ENCODE data around the gene IL20RB.
"Not testable (repeated sequence)": the region's sequence is repeated elsewhere in the genome, so short reads cannot be mapped to it uniquely, and the experiment has no call there.

The IL20RB gene

GRCh38 chr3:136959599-136959998 lies 1.8 kb downstream of the IL20RB start:
- WGBS, 2 experiments (ENCODE audit: insufficient coverage in 2 of 2), result 100% methylated on average over 1 of the region's 6 CpGs
- Histone ChIP-seq H3K9me3 (ENCODE audit: control insufficient read depth, low read length) (no peaks in the 10 kb centered on the region), H3K27ac (ENCODE audit: low read depth, low read length, severe bottlenecking) (no peak overlapping the region), H3K4me3 (ENCODE audit: extremely low read depth, insufficient read depth, low read length, poor library complexity, severe bottlenecking) (no peak overlapping the region), H3K36me3 (ENCODE audit: control insufficient read depth, insufficient read depth, low read length) (peaks cover 11% of the 10 kb centered on the region), H3K4me1 (ENCODE audit: control insufficient read depth, insufficient read depth, low read length, poor library complexity, severe bottlenecking) (peaks cover 45% of the 10 kb centered on the region)

DNA sequence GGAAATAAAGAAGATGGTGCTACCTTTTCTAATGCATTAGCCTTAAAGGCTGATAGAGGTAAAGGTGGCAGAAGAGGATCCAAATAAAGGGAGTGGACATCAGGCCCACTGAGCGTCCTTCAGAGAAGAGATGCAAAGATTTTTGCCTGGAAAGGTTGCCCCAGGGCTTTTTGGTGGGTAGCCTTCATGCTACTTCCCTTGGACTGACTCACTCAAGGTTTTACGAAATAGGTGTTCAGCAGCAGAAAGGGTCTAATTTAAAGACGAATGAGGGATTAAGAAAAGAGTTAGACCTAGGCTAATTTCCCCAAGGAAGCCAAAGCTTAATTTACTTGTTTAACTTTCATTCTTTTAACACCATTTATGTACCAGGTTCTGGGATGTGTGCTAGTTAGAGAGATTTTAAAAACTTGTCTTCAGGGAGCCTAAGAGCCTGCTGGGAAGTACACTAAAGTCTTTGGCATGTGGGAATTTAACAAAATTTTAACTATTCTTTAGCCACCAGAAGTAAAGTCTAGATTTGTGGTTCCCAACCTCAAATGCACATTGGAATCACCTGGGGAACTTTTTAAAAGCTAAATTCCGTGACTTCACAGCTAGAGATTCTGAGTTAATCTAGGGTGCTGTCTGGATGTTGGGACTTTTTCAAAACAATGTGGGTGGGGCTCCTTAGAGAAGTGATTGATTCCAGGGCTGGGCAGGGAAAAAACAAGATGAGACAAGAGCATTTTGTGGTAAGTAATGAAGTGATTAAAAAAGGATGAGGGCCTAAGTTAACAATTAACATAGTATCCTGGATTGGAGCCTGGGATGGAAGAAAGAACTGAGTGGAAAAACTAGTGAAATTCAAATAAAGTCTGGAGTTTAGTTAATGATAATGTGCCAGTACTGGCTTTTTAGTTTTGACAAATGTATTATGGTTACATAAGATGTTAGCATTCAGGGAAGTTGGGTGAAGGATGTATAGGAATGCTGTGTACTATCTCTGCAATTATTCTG lies 3.4 kb downstream of the IL20RB start:
- Histone ChIP-seq H3K4me3 (ENCODE audit: extremely low read depth, insufficient read depth, low read length, poor library complexity, severe bottlenecking) (no peak overlapping the region), H3K27ac (ENCODE audit: low read depth, low read length, severe bottlenecking) (peak overlapping the region; percentile 54), H3K4me1 (ENCODE audit: control insufficient read depth, insufficient read depth, low read length, poor library complexity, severe bottlenecking) (peaks cover 30% of the 10 kb centered on the region), H3K9me3 (ENCODE audit: control insufficient read depth, low read length) (no peaks in the 10 kb centered on the region), H3K36me3 (ENCODE audit: control insufficient read depth, insufficient read depth, low read length) (peaks cover 11% of the 10 kb centered on the region)
- WGBS, 2 experiments (ENCODE audit: insufficient coverage in 2 of 2), result 85 to 96% methylated on average over 4 of the region's 4 CpGs

GRCh38 chr3:136962927-136963326 lies 5.1 kb downstream of the IL20RB start:
- H3K27ac ChIP-seq (ENCODE audit: low read depth, low read length, severe bottlenecking), result no peak overlapping the region
- no CpG with 5 or more reads among the region's 1 CpG for WGBS, 2 experiments (ENCODE audit: insufficient coverage in 2 of 2)
- H3K4me3 ChIP-seq (ENCODE audit: extremely low read depth, insufficient read depth, low read length, poor library complexity, severe bottlenecking), result no peak overlapping the region
- H3K36me3 ChIP-seq (ENCODE audit: control insufficient read depth, insufficient read depth, low read length), result peaks cover 11% of the 10 kb centered on the region
- no peaks in the 10 kb centered on the region for H3K9me3 ChIP-seq (ENCODE audit: control insufficient read depth, low read length)
- H3K4me1 ChIP-seq (ENCODE audit: control insufficient read depth, insufficient read depth, low read length, poor library complexity, severe bottlenecking), result peaks cover 13% of the 10 kb centered on the region

GRCh38 chr3:136969539-136969938 lies 11.8 kb downstream of the IL20RB start:
- H3K9me3 ChIP-seq (ENCODE audit: control insufficient read depth, low read length); H3K4me1 ChIP-seq (ENCODE audit: control insufficient read depth, insufficient read depth, low read length, poor library complexity, severe bottlenecking); H3K36me3 ChIP-seq (ENCODE audit: control insufficient read depth, insufficient read depth, low read length); H3K27ac ChIP-seq (ENCODE audit: low read depth, low read length, severe bottlenecking); H3K4me3 ChIP-seq (ENCODE audit: extremely low read depth, insufficient read depth, low read length, poor library complexity, severe bottlenecking): not testable (repeated sequence)
- WGBS, 2 experiments (ENCODE audit: insufficient coverage in 2 of 2), result no CpG with 5 or more reads among the region's 14 CpGs

GRCh38 chr3:136973352-136973751 lies 15.6 kb downstream of the IL20RB start:
- Histone ChIP-seq H3K4me1 (ENCODE audit: control insufficient read depth, insufficient read depth, low read length, poor library complexity, severe bottlenecking) (no peaks in the 10 kb centered on the region), H3K27ac (ENCODE audit: low read depth, low read length, severe bottlenecking) (no peak overlapping the region), H3K4me3 (ENCODE audit: extremely low read depth, insufficient read depth, low read length, poor library complexity, severe bottlenecking) (no peak overlapping the region), H3K36me3 (ENCODE audit: control insufficient read depth, insufficient read depth, low read length) (no peaks in the 10 kb centered on the region), H3K9me3 (ENCODE audit: control insufficient read depth, low read length) (no peaks in the 10 kb centered on the region)
- WGBS, 2 experiments (ENCODE audit: insufficient coverage in 2 of 2), result 91 to 92% methylated on average over 4 of the region's 4 CpGs

GRCh38 chr3:136974670-136975069 lies 16.9 kb downstream of the IL20RB start:
- peaks cover 3% of the 10 kb centered on the region for H3K36me3 ChIP-seq (ENCODE audit: control insufficient read depth, insufficient read depth, low read length)
- H3K4me1 ChIP-seq (ENCODE audit: control insufficient read depth, insufficient read depth, low read length, poor library complexity, severe bottlenecking), result no peaks in the 10 kb centered on the region

DNA sequence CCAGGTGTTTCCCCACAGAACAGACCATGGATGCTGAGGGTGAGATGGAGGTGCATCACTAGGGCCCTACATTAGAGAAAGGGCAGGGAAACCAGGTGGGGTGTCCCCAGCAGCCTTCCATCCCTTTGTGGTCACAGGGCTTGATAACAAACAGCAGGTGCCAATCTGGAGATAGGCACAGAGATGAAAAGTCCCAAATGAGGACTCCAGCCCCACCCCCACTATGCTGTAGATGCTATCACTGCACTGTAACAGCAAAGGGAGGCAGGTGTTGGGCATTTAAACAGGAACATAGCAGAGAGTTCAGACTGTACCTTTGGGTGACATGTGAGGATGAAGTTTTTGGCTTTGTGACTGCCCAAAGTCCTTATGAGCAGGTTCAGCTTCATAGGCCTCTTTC lies 21.4 kb downstream of the IL20RB start:
- H3K9me3 ChIP-seq (ENCODE audit: control insufficient read depth, low read length), result no peaks in the 10 kb centered on the region
- H3K4me1 ChIP-seq (ENCODE audit: control insufficient read depth, insufficient read depth, low read length, poor library complexity, severe bottlenecking), result peaks cover 5% of the 10 kb centered on the region
- H3K4me3 ChIP-seq (ENCODE audit: extremely low read depth, insufficient read depth, low read length, poor library complexity, severe bottlenecking), result no peak overlapping the region
- H3K27ac ChIP-seq (ENCODE audit: low read depth, low read length, severe bottlenecking), result no peak overlapping the region
- H3K36me3 ChIP-seq (ENCODE audit: control insufficient read depth, insufficient read depth, low read length), result peaks cover 19% of the 10 kb centered on the region

More at GRCh38 chr3:136974670-136975069, 16.9 kb downstream of the IL20RB start:
- no peak overlapping the region for H3K4me3 ChIP-seq (ENCODE audit: extremely low read depth, insufficient read depth, low read length, poor library complexity, severe bottlenecking)
- WGBS, 2 experiments (ENCODE audit: insufficient coverage in 2 of 2), result 100% methylated on average over 1 of the region's 2 CpGs; no CpG with 5 or more reads in 1 of the 2 experiments
- H3K27ac ChIP-seq (ENCODE audit: low read depth, low read length, severe bottlenecking), result no peak overlapping the region
- H3K9me3 ChIP-seq (ENCODE audit: control insufficient read depth, low read length), result no peaks in the 10 kb centered on the region

GRCh38 chr3:136979684-136980083 lies 21.9 kb downstream of the IL20RB start:
- WGBS, 2 experiments (ENCODE audit: insufficient coverage in 2 of 2), result 83 to 88% methylated on average over 3 of the region's 3 CpGs
- peaks cover 10% of the 10 kb centered on the region for H3K4me1 ChIP-seq (ENCODE audit: control insufficient read depth, insufficient read depth, low read length, poor library complexity, severe bottlenecking)
- no peak overlapping the region for H3K4me3 ChIP-seq (ENCODE audit: extremely low read depth, insufficient read depth, low read length, poor library complexity, severe bottlenecking)
- peaks cover 19% of the 10 kb centered on the region for H3K36me3 ChIP-seq (ENCODE audit: control insufficient read depth, insufficient read depth, low read length)
- H3K27ac ChIP-seq (ENCODE audit: low read depth, low read length, severe bottlenecking), result no peak overlapping the region
- H3K9me3 ChIP-seq (ENCODE audit: control insufficient read depth, low read length), result no peaks in the 10 kb centered on the region

DNA sequence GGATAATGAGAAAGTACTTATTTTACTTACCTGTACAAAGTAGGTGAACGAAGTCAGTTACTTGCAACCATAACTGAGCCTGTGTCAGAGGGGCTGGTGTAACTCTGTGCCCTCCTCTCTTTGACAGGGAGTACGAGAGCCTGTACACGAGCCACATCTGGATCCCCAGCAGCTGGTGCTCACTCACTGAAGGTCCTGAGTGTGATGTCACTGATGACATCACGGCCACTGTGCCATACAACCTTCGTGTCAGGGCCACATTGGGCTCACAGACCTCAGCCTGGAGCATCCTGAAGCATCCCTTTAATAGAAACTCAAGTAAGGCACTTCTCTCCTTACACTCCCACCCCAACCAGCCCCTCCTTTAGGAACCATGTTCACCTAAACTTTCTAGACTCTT lies 24.2 kb downstream of the IL20RB start:
- WGBS, 2 experiments (ENCODE audit: insufficient coverage in 2 of 2), result 87 to 93% methylated on average over 4 to 5 of the region's 5 CpGs
- H3K27ac ChIP-seq (ENCODE audit: low read depth, low read length, severe bottlenecking), result no peak overlapping the region
- peaks cover 25% of the 10 kb centered on the region for H3K36me3 ChIP-seq (ENCODE audit: control insufficient read depth, insufficient read depth, low read length)
- H3K9me3 ChIP-seq (ENCODE audit: control insufficient read depth, low read length), result peaks cover 4% of the 10 kb centered on the region
- peaks cover 10% of the 10 kb centered on the region for H3K4me1 ChIP-seq (ENCODE audit: control insufficient read depth, insufficient read depth, low read length, poor library complexity, severe bottlenecking)
- no peak overlapping the region for H3K4me3 ChIP-seq (ENCODE audit: extremely low read depth, insufficient read depth, low read length, poor library complexity, severe bottlenecking)

- 92% methylated on average over 1 to 2 of the region's 4 CpGs for WGBS, 2 experiments (ENCODE audit: insufficient coverage in 2 of 2)
- Histone ChIP-seq H3K9me3 (ENCODE audit: control insufficient read depth, low read length) (peaks cover 4% of the 10 kb centered on the region), H3K4me3 (ENCODE audit: extremely low read depth, insufficient read depth, low read length, poor library complexity, severe bottlenecking) (no peak overlapping the region), H3K4me1 (ENCODE audit: control insufficient read depth, insufficient read depth, low read length, poor library complexity, severe bottlenecking) (peaks cover 10% of the 10 kb centered on the region), H3K36me3 (ENCODE audit: control insufficient read depth, insufficient read depth, low read length) (peaks cover 28% of the 10 kb centered on the region), H3K27ac (ENCODE audit: low read depth, low read length, severe bottlenecking) (no peak overlapping the region)
Measured at GRCh38 chr3:136982520-136983138, 24.8 kb downstream of the IL20RB start.

DNA sequence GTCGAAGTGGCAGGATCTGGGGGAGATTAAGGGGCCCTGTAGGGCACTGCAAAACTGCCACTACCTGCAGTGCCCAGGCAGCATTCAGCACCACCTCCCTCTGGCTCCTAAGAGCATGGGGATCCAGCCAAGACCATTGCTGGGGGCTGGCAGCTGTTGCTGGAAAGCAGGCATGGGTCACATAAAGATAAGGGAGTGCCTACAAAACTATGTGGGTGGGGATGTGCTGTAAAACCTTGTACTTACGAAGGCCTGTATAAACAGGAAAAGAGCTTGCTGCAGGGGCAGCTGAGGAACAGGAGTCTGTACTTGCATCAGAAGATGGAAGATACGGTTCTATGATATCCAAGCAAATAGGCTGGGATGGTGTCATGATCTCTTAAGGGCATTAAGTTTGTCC lies 27.1 kb downstream of the IL20RB start:
- H3K9me3 ChIP-seq (ENCODE audit: control insufficient read depth, low read length), result peaks cover 10% of the 10 kb centered on the region
- H3K36me3 ChIP-seq (ENCODE audit: control insufficient read depth, insufficient read depth, low read length), result peaks cover 36% of the 10 kb centered on the region
- no peak overlapping the region for H3K4me3 ChIP-seq (ENCODE audit: extremely low read depth, insufficient read depth, low read length, poor library complexity, severe bottlenecking)
- peaks cover 10% of the 10 kb centered on the region for H3K4me1 ChIP-seq (ENCODE audit: control insufficient read depth, insufficient read depth, low read length, poor library complexity, severe bottlenecking)
- H3K27ac ChIP-seq (ENCODE audit: low read depth, low read length, severe bottlenecking), result peak overlapping the region; percentile 57
- WGBS, 2 experiments (ENCODE audit: insufficient coverage in 2 of 2), result 85 to 86% methylated on average over 2 to 3 of the region's 3 CpGs

All from mesodermal cell (in vitro differentiated cells).